Nephron (organoid): ENCODE results near the gene AGPAT2.

Experiments
- H3K27ac Mint-ChIP-seq, 3 experiments: 2 replicates each; pipeline ENCODE4 v1.8.0; 2020; ENCODE audit warnings: mixed read lengths in 3 of 3, mild to moderate bottlenecking in 2 of 3, moderate library complexity in 1 of 3
- H3K27me3 Mint-ChIP-seq: 2 replicates; pipeline ENCODE4 v1.8.0; 2021; ENCODE audit warnings: low read depth, mild to moderate bottlenecking, moderate library complexity, mixed read lengths
- H3K36me3 Mint-ChIP-seq: 2 replicates; pipeline ENCODE4 v1.8.0; 2020; ENCODE audit warnings: low read depth, mixed read lengths
- H3K4me1 Mint-ChIP-seq: 2 replicates; pipeline ENCODE4 v1.8.0; 2020; ENCODE audit warnings: mixed read lengths
- H3K4me3 Mint-ChIP-seq, 3 experiments: 2 replicates each; pipeline ENCODE4 v1.8.0; 2020; ENCODE audit warnings: mild to moderate bottlenecking in 3 of 3, mixed read lengths in 3 of 3, moderate library complexity in 2 of 3
- H3K9me3 Mint-ChIP-seq: 2 replicates; pipeline ENCODE4 v1.8.0; 2020; ENCODE audit warnings: mixed read lengths
- TF ChIP-seq, protein P1 (sequence below), 3 experiments: fragments of 200-600 bp; sonication (generic); IDR thresholded peaks; one replicate each; pipeline ENCODE4 v1.5.0; 2021; ENCODE audit warnings: antibody characterized with exemption in 3 of 3; ENCODE audit not compliant: unreplicated experiment in 3 of 3

AGPAT2 gene

DNA sequence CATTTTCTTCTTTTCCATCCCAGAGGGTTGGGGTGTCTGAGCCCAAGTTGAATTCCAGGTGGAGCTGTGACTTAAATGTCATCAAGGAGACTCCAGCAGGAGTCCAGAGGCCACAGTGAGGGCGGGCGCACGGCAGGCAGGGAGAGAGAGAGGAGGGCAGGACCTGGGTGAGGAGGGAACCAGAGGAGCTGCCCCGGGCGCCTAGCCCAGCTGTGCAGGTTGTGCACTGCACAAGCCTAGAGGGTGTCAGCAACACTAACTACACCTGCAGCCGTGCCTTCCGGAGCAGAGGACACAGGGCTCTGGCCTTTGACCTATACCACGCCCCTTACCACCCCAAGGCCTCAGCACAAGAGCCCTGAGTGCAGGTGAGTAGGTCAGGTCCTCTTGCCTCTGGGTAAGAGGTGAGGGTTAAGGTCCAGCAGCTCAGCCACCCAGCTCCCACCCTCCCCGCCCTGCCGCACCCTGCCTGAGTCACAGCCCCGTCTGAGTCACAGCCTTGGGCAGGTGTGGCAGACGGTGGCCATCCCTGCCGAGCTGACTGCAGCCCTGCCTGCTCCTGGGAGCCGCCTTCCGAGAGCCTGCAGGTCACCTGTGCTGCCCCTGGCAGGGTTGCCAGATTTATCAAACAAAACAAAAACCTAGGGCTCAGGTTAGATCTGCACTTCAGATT is 6.4 kb upstream of the AGPAT2 start:
- H3K27me3 Mint-ChIP-seq, result peaks cover 18% of the 10 kb centered on the region
- peak overlapping the region in 2 of 3 experiments; percentile 19 to 72 for H3K27ac Mint-ChIP-seq
- no peak overlapping the region for H3K4me3 Mint-ChIP-seq
- no peaks in the 10 kb centered on the region for H3K9me3 Mint-ChIP-seq
- TF ChIP-seq, protein P1, sequence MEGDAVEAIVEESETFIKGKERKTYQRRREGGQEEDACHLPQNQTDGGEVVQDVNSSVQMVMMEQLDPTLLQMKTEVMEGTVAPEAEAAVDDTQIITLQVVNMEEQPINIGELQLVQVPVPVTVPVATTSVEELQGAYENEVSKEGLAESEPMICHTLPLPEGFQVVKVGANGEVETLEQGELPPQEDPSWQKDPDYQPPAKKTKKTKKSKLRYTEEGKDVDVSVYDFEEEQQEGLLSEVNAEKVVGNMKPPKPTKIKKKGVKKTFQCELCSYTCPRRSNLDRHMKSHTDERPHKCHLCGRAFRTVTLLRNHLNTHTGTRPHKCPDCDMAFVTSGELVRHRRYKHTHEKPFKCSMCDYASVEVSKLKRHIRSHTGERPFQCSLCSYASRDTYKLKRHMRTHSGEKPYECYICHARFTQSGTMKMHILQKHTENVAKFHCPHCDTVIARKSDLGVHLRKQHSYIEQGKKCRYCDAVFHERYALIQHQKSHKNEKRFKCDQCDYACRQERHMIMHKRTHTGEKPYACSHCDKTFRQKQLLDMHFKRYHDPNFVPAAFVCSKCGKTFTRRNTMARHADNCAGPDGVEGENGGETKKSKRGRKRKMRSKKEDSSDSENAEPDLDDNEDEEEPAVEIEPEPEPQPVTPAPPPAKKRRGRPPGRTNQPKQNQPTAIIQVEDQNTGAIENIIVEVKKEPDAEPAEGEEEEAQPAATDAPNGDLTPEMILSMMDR (IDR thresholded peaks at IDR 0.05; ENCODE audit: unreplicated experiment in 3 of 3), result no peak
- H3K36me3 Mint-ChIP-seq, result no peaks in the 10 kb centered on the region
- H3K4me1 Mint-ChIP-seq, result peaks cover 12% of the 10 kb centered on the region

DNA sequence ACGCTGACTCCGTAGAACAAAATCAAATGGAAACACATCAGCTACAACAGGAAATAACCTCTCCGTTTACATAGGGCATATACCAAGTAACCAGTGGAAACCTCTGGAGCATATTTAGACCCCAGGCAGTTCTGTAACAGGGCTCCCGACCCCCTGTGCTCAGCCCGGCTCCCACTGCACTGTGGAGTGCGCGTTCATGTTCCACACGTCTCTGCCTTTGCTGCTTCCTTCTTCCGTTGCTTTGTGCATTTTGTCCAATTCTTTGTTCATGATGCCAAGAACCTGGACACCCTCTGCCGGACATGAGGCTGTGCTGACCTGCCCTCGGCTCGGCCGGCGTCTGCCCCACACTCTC is 5.9 kb upstream of the AGPAT2 start:
- Mint-ChIP-seq H3K9me3 (no peaks in the 10 kb centered on the region), H3K4me3 (no peak overlapping the region), H3K27ac (peak overlapping the region in 2 of 3 experiments; percentile 19 to 72), H3K4me1 (peaks cover 12% of the 10 kb centered on the region), H3K27me3 (peaks cover 13% of the 10 kb centered on the region), H3K36me3 (no peaks in the 10 kb centered on the region)
- TF ChIP-seq, protein P1 (IDR thresholded peaks at IDR 0.05; ENCODE audit: unreplicated experiment in 3 of 3), result no peak

DNA sequence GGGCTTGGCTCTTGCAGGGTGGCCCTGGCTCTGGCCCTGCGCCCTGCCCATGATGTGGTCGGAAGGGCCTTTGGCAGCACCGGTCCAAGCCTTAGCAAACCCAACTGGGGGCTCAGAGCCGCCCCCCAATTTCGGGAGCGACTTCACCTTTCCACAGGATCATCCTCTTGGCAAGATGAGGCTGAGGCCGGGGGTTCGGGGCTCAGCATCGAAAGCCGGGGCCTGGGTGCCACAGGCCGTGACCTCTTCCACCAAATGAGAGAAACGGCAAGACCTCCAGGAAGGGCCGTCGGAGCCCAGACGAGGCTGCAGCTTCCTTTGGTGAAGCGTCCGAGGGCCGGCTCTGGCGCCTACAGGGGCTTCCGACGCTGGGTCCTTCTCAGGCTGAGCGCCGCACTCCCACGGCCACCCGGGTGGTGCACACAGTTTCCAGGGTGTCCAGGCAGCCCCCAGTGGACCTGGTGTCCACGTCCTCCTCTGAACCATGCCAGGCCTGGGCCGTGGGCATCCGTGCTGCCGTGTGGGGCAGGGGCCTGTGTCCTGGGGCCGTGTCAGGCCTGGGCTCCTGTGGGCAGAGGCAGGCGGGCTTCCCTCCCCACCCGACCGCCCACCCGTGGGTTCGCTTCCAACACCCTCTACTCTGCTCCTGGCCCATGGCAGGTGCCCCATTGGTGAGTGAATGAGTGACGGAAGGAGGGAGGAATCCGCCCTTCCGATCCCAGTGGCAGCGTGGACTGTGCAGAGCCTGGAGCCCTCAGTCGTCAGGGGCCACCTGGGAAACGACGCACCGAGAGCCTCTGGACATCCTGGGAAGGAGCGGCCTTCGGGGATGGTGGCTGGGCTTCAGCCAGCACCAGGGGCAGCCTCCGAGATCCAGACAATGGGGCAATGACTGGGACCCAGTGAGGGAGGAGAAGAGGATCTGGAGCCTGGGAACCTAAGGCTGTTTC is 5.2 kb upstream of the AGPAT2 start:
- H3K27ac Mint-ChIP-seq, result peak overlapping the region in 2 of 3 experiments; percentile 19 to 72
- peaks cover 7% of the 10 kb centered on the region for H3K27me3 Mint-ChIP-seq
- H3K4me3 Mint-ChIP-seq, result no peak overlapping the region
- peaks cover 11% of the 10 kb centered on the region for H3K4me1 Mint-ChIP-seq
- no peaks in the 10 kb centered on the region for H3K9me3 Mint-ChIP-seq
- TF ChIP-seq, protein P1 (IDR thresholded peaks at IDR 0.05; ENCODE audit: unreplicated experiment in 3 of 3), result no peak
- H3K36me3 Mint-ChIP-seq, result no peaks in the 10 kb centered on the region

DNA sequence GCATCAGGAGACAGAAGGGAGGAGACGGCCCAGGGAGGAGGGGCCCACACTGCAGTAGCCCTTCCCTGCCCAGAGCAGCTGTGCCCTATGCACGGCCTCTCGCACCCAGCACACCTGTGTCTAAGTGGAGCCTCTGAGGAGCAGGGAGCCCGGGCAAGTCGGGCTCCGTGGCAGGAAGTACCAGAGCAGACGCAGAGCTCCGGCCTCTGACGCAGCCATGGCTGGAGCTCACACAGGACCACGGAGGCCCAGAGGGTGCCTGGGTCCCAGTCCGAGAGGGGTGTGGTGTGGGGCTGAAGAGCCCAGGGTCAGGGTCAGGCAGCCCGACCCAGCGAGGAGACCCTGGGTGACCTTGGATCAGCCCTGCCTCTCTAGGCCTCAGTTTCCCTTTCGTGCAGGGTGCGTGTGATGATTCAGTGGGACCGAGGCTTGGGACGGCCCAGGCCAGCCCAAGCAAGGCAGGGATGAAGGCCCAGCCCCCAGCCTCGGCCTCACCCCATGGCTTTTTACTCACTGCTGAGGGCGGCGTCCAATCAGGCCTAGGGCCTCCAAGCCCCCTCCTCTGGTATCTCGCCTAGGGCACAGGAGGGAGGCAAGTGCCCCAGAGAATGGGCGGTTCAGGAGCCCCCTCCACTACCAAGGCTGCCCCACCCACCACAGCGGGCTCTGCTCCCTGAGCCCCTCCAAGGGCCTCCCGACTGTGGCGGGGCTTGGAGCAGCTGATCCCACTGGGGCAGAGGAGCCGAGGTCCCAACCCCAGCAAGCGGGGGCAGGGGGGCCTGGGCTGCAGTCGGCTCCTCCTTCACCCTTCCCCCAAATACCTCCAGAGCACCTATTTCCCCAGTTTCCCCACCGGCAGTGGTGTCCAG is 4.3 kb upstream of the AGPAT2 start:
- Mint-ChIP-seq H3K9me3 (no peaks in the 10 kb centered on the region), H3K27me3 (peaks cover 5% of the 10 kb centered on the region), H3K4me3 (no peak overlapping the region), H3K27ac (peak overlapping the region in 1 of 3 experiments; percentile 27), H3K36me3 (no peaks in the 10 kb centered on the region), H3K4me1 (peaks cover 7% of the 10 kb centered on the region)
- TF ChIP-seq, protein P1 (IDR thresholded peaks at IDR 0.05; ENCODE audit: unreplicated experiment in 3 of 3), result no peak

DNA sequence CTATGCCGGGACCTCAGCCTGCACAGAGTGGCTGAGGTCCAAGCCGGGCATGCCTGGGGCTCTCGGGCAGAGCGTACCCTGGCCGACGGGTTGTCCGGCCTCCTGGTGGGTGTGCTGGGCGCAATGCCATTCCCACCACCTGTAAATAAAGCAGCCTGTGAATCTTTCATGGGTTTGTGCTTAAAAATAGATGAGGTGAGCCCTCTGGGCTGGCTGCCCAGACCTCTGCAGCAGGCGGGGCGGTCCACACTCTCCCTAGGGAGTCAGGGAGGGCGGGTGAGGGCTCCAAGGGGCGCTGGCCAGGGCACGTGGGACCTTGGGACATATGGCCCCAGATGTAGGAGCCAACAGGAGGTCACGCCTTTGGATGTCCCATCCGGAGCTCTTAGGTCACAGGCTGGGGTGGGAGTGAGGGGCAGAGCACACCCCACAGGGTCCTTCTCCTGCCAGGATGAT is 3.6 kb upstream of the AGPAT2 start:
- H3K4me1 Mint-ChIP-seq, result peaks cover 7% of the 10 kb centered on the region
- no peaks in the 10 kb centered on the region for H3K9me3 Mint-ChIP-seq
- peaks cover 5% of the 10 kb centered on the region for H3K27me3 Mint-ChIP-seq
- TF ChIP-seq, protein P1 (IDR thresholded peaks at IDR 0.05; ENCODE audit: unreplicated experiment in 3 of 3), result no peak
- no peaks in the 10 kb centered on the region for H3K36me3 Mint-ChIP-seq
- no peak overlapping the region for H3K4me3 Mint-ChIP-seq
- peak overlapping the region in 1 of 3 experiments; percentile 27 for H3K27ac Mint-ChIP-seq
